GM18858 (cell line): ENCODE results near the gene SERPINB1.

Experiments
- ATAC-seq: cut with Tn5 transposase; IDR thresholded peaks from one replicate; pipeline ENCODE4 v1.9.1; 2021; ENCODE audit not compliant: unreplicated experiment

SERPINB1 gene

GRCh38 chr6:2850538-2851113, 9.0 kb upstream of the SERPINB1 start:
- ATAC-seq: no peak

GRCh38 chr6:2848851-2849250, 7.2 kb upstream of the SERPINB1 start:
- no peak for ATAC-seq

GRCh38 chr6:2845880-2846208, 4.2 kb upstream of the SERPINB1 start:
- ATAC-seq: no peak

GRCh38 chr6:2844008-2844407, 2.3 kb upstream of the SERPINB1 start:
- ATAC-seq: no peak

- ATAC-seq: no peak
Observed at GRCh38 chr6:2843138-2843740, 1.6 kb upstream of the SERPINB1 start.

- ATAC-seq: no peak
Observed at GRCh38 chr6:2842139-2842552, 483 bp upstream of the SERPINB1 start.

- ATAC-seq: no peak
Observed at GRCh38 chr6:2840749-2841061, 958 bp downstream of the SERPINB1 start.

- no peak for ATAC-seq
Observed at GRCh38 chr6:2839982-2840748, 1.5 kb downstream of the SERPINB1 start.

- no peak for ATAC-seq
Observed at GRCh38 chr6:2839195-2839981, 2.3 kb downstream of the SERPINB1 start.

GRCh38 chr6:2838251-2838650, 3.4 kb downstream of the SERPINB1 start:
- ATAC-seq: no peak

- no peak for ATAC-seq
Observed at GRCh38 chr6:2834262-2834661, 7.4 kb downstream of the SERPINB1 start.

- ATAC-seq: no peak
Observed at GRCh38 chr6:2831392-2831791, 10.3 kb downstream of the SERPINB1 start.

GRCh38 chr6:2830183-2830582, 11.5 kb downstream of the SERPINB1 start:
- ATAC-seq: no peak

- ATAC-seq: no peak
Observed at GRCh38 chr6:2829253-2829652, 12.4 kb downstream of the SERPINB1 start.

- ATAC-seq: no peak
Observed at GRCh38 chr6:2828629-2829028, 13.0 kb downstream of the SERPINB1 start.

- no peak for ATAC-seq
Observed at GRCh38 chr6:2827142-2827541, 14.5 kb downstream of the SERPINB1 start.

- ATAC-seq: no peak
Observed at GRCh38 chr6:2826131-2826530, 15.5 kb downstream of the SERPINB1 start.

GRCh38 chr6:2823104-2823850, 18.4 kb downstream of the SERPINB1 start:
- ATAC-seq: no peak

- ATAC-seq: no peak
Observed at GRCh38 chr6:2821554-2821953, 20.1 kb downstream of the SERPINB1 start.

- ATAC-seq: no peak
Observed at GRCh38 chr6:2820415-2820814, 21.2 kb downstream of the SERPINB1 start.

- no peak for ATAC-seq
Observed at GRCh38 chr6:2819978-2820377, 21.7 kb downstream of the SERPINB1 start.
